K562 (cell line): ENCODE data around the gene TNFAIP8L1. TPM values are rescaled to one million over a fixed set of nuclear protein-coding genes. Genes with fewer than 3 reads are reported as not detected.
A peak's percentile ranks its signal among the peaks of the same experiment; 100 is the strongest.

Experiments
- ATAC-seq: fragments of 200-7000 bp; cut with Tn5 transposase; 3 replicates; pipeline ENCODE4 v1.9.1; 2020; ENCODE audit warnings: moderate library complexity
- BruUV-seq: library from RNA; stranded (reverse); fragments of 400-500 nt; replicated peaks from 2 replicates; lab custom pipeline; 2021; lab: Mats Ljungman, UMichigan
- CTCF ChIA-PET: fragments of 300-600 bp; formaldehyde crosslinking; extraction: SDS; loops from one replicate; lab custom pipeline; 2021; ENCODE audit warnings: low intra/inter-chr PET ratio; lab: Yijun Ruan, JAX
- POLR2A ChIA-PET: fragments of 300-600, 350-650 bp; sonication (Branson Sonifier 250); formaldehyde crosslinking; extraction: SDS; loops from one replicate; lab custom pipeline; 2021; ENCODE audit warnings: antibody characterized with exemption, inconsistent platforms; lab: Yijun Ruan, JAX
- DNase-seq, 4 experiments: peaks; one replicate each; pipeline versions ENCODE4 v3.0.0 to v3.0.0-alpha.2; 2011 to 2018; ENCODE audit warnings: low spot score in 3 of 4, mixed read lengths in 3 of 4; ENCODE audit errors: extremely low read depth in 1 of 4
- FAIRE-seq: peaks from 2 replicates; lab custom pipeline; 2011; peaks lifted over from hg19 to GRCh38; lab: Jason Lieb, UNC
- H2AFZ ChIP-seq: 2 replicates; pipeline ENCODE4 v1.6.0; 2011; ENCODE audit warnings: low read depth, low read length, control low read depth, inconsistent platforms
- H3K27ac ChIP-seq: fragments of 200-600 bp; 3 replicates; pipeline ENCODE4 v1.8.0; 2011; ENCODE audit warnings: low read depth, mild to moderate bottlenecking, control low read depth, inconsistent platforms, low read length, moderate library complexity, mixed read lengths; ENCODE audit errors: extremely low read depth
- H3K27me3 ChIP-seq, 2 experiments: fragments of 300-600 bp in 1 of 2; 2 replicates in 1 of 2; 3 replicates in 1 of 2; pipeline versions ENCODE4 v1.6.0 to v1.8.0; 2011; ENCODE audit warnings: inconsistent platforms in 2 of 2, low read length in 2 of 2, mild to moderate bottlenecking in 1 of 2, mixed read lengths in 1 of 2, moderate library complexity in 1 of 2; ENCODE audit not compliant: control insufficient read depth in 2 of 2, insufficient read depth in 2 of 2
- H3K36me3 ChIP-seq: fragments of 300-600 bp; 3 replicates; pipeline ENCODE4 v1.8.0; 2011; ENCODE audit warnings: mild to moderate bottlenecking, low read length, inconsistent platforms; ENCODE audit not compliant: control insufficient read depth, insufficient read depth
- H3K4me1 ChIP-seq, 2 experiments: fragments of 200-600 bp in 1 of 2; replicated peaks in 1 of 2; 2 replicates in 1 of 2; 3 replicates in 1 of 2; pipeline versions ENCODE4 v1.5.1 to v1.8.0; 2011; ENCODE audit warnings: inconsistent platforms in 2 of 2, low read length in 2 of 2, mild to moderate bottlenecking in 1 of 2, mixed read lengths in 1 of 2, moderate library complexity in 1 of 2; ENCODE audit not compliant: control insufficient read depth in 2 of 2, insufficient read depth in 2 of 2
- H3K4me2 ChIP-seq: 2 replicates; pipeline ENCODE4 v1.6.1; 2011; ENCODE audit warnings: low read length, control low read depth, inconsistent platforms, mixed read lengths; ENCODE audit not compliant: insufficient read depth
- H3K4me3 ChIP-seq: fragments of 200-600 bp; sonication (generic), shearing (Covaris generic); 2 replicates; pipeline ENCODE4 v1.5.1; 2016; ENCODE audit warnings: control low read depth, inconsistent platforms
- H3K79me2 ChIP-seq: fragments of 200-600 bp; 3 replicates; pipeline ENCODE4 v1.8.0; 2011; ENCODE audit warnings: low read length, inconsistent platforms; ENCODE audit not compliant: control insufficient read depth, insufficient read depth
- H3K9ac ChIP-seq, 2 experiments: 2 replicates each; pipeline versions ENCODE4 v1.6.0 to v1.6.1; 2011; ENCODE audit warnings: low read depth in 2 of 2, low read length in 2 of 2, control low read depth in 1 of 2, inconsistent platforms in 1 of 2, mild to moderate bottlenecking in 1 of 2, mixed read lengths in 1 of 2; ENCODE audit not compliant: insufficient read depth in 1 of 2
- H3K9me1 ChIP-seq: one replicate; pipeline ENCODE4 v1.6.0; 2011; ENCODE audit warnings: inconsistent platforms, mild to moderate bottlenecking, low read length, moderate library complexity; ENCODE audit not compliant: control insufficient read depth, insufficient read depth
- H3K9me3 ChIP-seq: replicated peaks from 2 replicates; pipeline ENCODE4 v1.5.1; 2011; ENCODE audit warnings: low read depth, low read length, inconsistent platforms; ENCODE audit not compliant: control insufficient read depth, insufficient read depth
- H4K20me1 ChIP-seq: replicated peaks from 2 replicates; pipeline ENCODE4 v1.6.1; 2011; ENCODE audit warnings: low read length, inconsistent platforms, mixed read lengths; ENCODE audit not compliant: control insufficient read depth, insufficient read depth
- BCOR ChIP-seq: fragments of 450-650 bp; IDR thresholded peaks from 2 replicates; pipeline ENCODE4 v1.6.1; 2016
- CBX8 ChIP-seq: fragments of 200-600 bp; sonication (generic); IDR thresholded peaks from 2 replicates; pipeline ENCODE4 v1.6.1; 2012; ENCODE audit warnings: borderline replicate concordance, mixed run types, low read depth, mild to moderate bottlenecking, moderate library complexity, mixed read lengths, low read length, control low read depth, inconsistent platforms; ENCODE audit not compliant: poor library complexity, severe bottlenecking; ENCODE audit errors: extremely low read depth
- FOXJ2 ChIP-seq: fragments of 200-800 bp; sonication (Bioruptor generic); IDR thresholded peaks from 2 replicates; pipeline ENCODE4 v1.6.1; 2016; ENCODE audit warnings: missing genetic modification characterization, missing compliant biosample characterization
- LCOR ChIP-seq: sonication (generic); formaldehyde crosslinking; IDR thresholded peaks from 2 replicates; pipeline ENCODE4 v1.8.0; 2022; ENCODE audit warnings: mild to moderate bottlenecking, missing genetic modification reagents
- MAFG ChIP-seq: fragments of 450-650 bp; conservative IDR thresholded peaks from 2 replicates; pipeline ENCODE4 v1.6.1; 2016; ENCODE audit warnings: missing genetic modification characterization, missing compliant biosample characterization
- MEF2A ChIP-seq: IDR thresholded peaks from 2 replicates; pipeline ENCODE4 v1.6.1; 2011; ENCODE audit warnings: low read depth, mild to moderate bottlenecking, low read length, moderate library complexity; ENCODE audit not compliant: control insufficient read depth
- SMAD3 ChIP-seq: fragments of 450-650 bp; formaldehyde crosslinking; conservative IDR thresholded peaks from 2 replicates; pipeline ENCODE4 v1.4.0; 2020; ENCODE audit warnings: mild to moderate bottlenecking
- SP2 ChIP-seq: IDR thresholded peaks from 2 replicates; pipeline ENCODE4 v1.6.1; 2011; ENCODE audit warnings: mild to moderate bottlenecking, low read depth, low read length, moderate library complexity; ENCODE audit not compliant: poor library complexity, severe bottlenecking; ENCODE audit errors: extremely low read depth
- SREBF2 ChIP-seq: sonication (generic); formaldehyde crosslinking; IDR thresholded peaks from 2 replicates; pipeline ENCODE4 v1.4.0; 2020; ENCODE audit warnings: mild to moderate bottlenecking, missing genetic modification reagents
- TCF3 ChIP-seq: sonication (generic); formaldehyde crosslinking; IDR thresholded peaks from 2 replicates; pipeline ENCODE4 v1.4.0; 2020; ENCODE audit warnings: mild to moderate bottlenecking, missing genetic modification reagents
- ZNF3 ChIP-seq: fragments of 250-450 bp; sonication (Bioruptor Pico); IDR thresholded peaks from 2 replicates; pipeline ENCODE4 v1.5.0; 2021; ENCODE audit warnings: mild to moderate bottlenecking, moderate library complexity
- ZNF436 ChIP-seq: fragments of 250-450, 450-650 bp; sonication (Bioruptor Pico); formaldehyde crosslinking; IDR thresholded peaks from 2 replicates; pipeline ENCODE4 v1.7.0; 2020; ENCODE audit warnings: mild to moderate bottlenecking
- ZNF696 ChIP-seq: fragments of 250-450 bp; sonication (Bioruptor Pico); conservative IDR thresholded peaks from 2 replicates; pipeline ENCODE4 v1.4.0; 2020; ENCODE audit warnings: mild to moderate bottlenecking, moderate library complexity
- WGBS: fragments of 100-300 bp; shearing (Covaris generic); methylation state at CpG from one replicate; pipeline ENCODE4 v1.1.6; 2016; ENCODE audit warnings: low coverage, mixed read lengths; ENCODE audit not compliant: insufficient coverage; ENCODE audit errors: missing lambda C conversion rate; 5-methylcytosine and 5-hydroxymethylcytosine counted together
- in situ Hi-C: fragments of 300-500 bp; cut with MboI; formaldehyde crosslinking; loops from 4 replicates; pipeline ENCODE4 v1.15.0; 2018; ENCODE audit warnings: inconsistent platforms, mixed read lengths
- intact Hi-C: fragments of 100-400 bp; cut with micrococcal nuclease; formaldehyde crosslinking; loops from 2 replicates; pipeline ENCODE4 v1.14.2; 2022
- polyA plus RNA-seq, 8 experiments: library from polyadenylated mRNA; depleted of rRNA in 4 of 8; stranded (reverse) in 5 of 8; unstranded in 3 of 8; fragments of >200 nt; fragmentation: Nextera tagmentation in 2 of 8; fragmentation: Illumina TruSeq in 1 of 8; extraction: Ambion mirVana in 2 of 8; extraction: Trizol in 1 of 8; gene quantifications; 2 replicates each; pipeline versions ENCODE4 v1.2.1 to v1.2.3, GENCODE V29; 2011 to 2014; ENCODE audit warnings: inconsistent platforms in 1 of 8, missing spikeins in 1 of 8
- total RNA-seq, 7 experiments: library from RNA; depleted of rRNA in 6 of 7; stranded (reverse); fragments of >200 nt in 6 of 7; fragmentation: Illumina TruSeq in 2 of 7; extraction: Trizol in 2 of 7; gene quantifications; 2 replicates each; pipeline versions ENCODE4 v1.2.1 to v1.2.3, GENCODE V29; 2011 to 2021; ENCODE audit warnings: low replicate concordance in 1 of 7
- TF ChIP-seq, protein P1 (sequence below): sonication (generic); formaldehyde crosslinking; IDR thresholded peaks from 2 replicates; pipeline ENCODE4 v1.8.0; 2022; ENCODE audit warnings: missing genetic modification reagents, mild to moderate bottlenecking, moderate library complexity, borderline replicate concordance

Gene TNFAIP8L1
- total and polyA plus RNA-seq, 9 of the 15 experiments (the other 6 are each of a cell fraction or from before 2014, with no cell fraction given): 0.69 to 9.3 (median 4.9) TPM

DNA sequence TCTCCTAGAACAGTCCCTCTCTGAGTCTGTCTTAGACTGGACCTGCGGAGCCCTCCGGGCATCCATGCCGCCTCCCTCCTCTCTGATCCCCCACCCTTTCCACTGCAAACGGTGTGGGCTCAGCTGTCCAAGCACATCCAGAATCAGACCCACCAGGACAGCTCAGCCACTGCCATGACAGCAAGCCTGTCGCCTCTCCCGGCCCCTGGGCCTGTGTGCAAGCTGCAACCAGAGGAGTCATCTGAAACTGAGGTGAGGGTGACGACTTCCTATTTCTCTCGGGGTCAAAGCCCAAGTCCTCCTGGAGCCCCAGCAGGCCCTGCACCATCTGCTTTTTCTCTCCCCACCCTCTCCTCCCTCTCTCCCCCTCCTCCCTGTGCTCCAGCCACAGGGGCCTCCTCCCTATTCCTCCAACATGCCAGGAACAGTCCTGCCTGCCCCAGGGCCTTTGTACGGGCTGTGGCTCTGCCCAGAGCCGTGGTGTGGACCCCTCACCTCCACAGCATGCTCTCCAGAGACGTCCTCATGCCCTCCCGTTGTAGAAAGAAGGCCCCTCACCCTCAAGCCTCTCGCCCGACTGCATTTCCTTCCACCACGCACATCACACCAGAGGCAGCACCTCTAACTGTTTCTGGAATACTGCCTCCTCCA is 54.3 kb downstream of the TNFAIP8L1 start:
- WGBS: 90% methylated on average over 11 of the region's 15 CpGs
- no peak overlapping the region for H3K4me2 ChIP-seq
- intact Hi-C loops (no loop called here), in situ Hi-C loops (no loop called here)
- no peak overlapping the region for H3K27ac ChIP-seq
- H3K36me3 ChIP-seq: peaks cover 89% of the 10 kb centered on the region; the same call in 2 of the 3 replicates
- no peak for FAIRE-seq
- H3K9me3 ChIP-seq: no peaks in the 10 kb centered on the region
- no TSS peak for BruUV-seq
- no peak for DNase-seq
- no peaks in the 10 kb centered on the region for H3K9me1 ChIP-seq
- H2AFZ ChIP-seq: no peak overlapping the region
- CTCF ChIA-PET: no interaction called here
- peaks cover 0 to 30% of the 10 kb centered on the region in 2 experiments; a peak in 2 of 5 replicates for H3K4me1 ChIP-seq
- peak overlapping the region in 1 of 2 experiments; percentile 65; a peak in 1 of 4 replicates for H3K9ac ChIP-seq
- no peaks in the 10 kb centered on the region for H3K27me3 ChIP-seq
- H3K4me3 ChIP-seq: no peak overlapping the region
- H3K79me2 ChIP-seq: no peaks in the 10 kb centered on the region
- POLR2A ChIA-PET: no interaction called here
- H4K20me1 ChIP-seq: no peaks in the 10 kb centered on the region
- ATAC-seq: no peak
- no peak for TF ChIP-seq ZNF3
- no peak for TF ChIP-seq TCF3 (CRISPR knock-in tag)
- TF ChIP-seq ZNF436: no peak
- no peak for TF ChIP-seq BCOR
- no peak for TF ChIP-seq SMAD3 (CRISPR knock-in tag)
- no peak for TF ChIP-seq CBX8
- no peak for TF ChIP-seq MEF2A
- TF ChIP-seq LCOR: no peak
- TF ChIP-seq, protein P1, sequence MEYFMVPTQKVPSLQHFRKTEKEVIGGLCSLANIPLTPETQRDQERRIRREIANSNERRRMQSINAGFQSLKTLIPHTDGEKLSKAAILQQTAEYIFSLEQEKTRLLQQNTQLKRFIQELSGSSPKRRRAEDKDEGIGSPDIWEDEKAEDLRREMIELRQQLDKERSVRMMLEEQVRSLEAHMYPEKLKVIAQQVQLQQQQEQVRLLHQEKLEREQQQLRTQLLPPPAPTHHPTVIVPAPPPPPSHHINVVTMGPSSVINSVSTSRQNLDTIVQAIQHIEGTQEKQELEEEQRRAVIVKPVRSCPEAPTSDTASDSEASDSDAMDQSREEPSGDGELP (CRISPR knock-in tag): no peak
- TF ChIP-seq SREBF2 (CRISPR knock-in tag): no peak
- no peak for TF ChIP-seq ZNF696 (CRISPR knock-in tag)
- no peak for TF ChIP-seq MAFG
- TF ChIP-seq FOXJ2 (tag): no peak
- no peak for TF ChIP-seq SP2
